Thyroid gland (tissue), 4 donors: ENCODE data around the gene PLVAP. TPM values are rescaled to one million over a fixed set of nuclear protein-coding genes. Genes with fewer than 3 reads are reported as not detected.

Source experiments
- DNase-seq, 2 donors: peaks; one replicate each; pipeline ENCODE4 v3.0.0-alpha.2; 2019
- H3K27ac ChIP-seq, 3 donors: fragments of 200-600 bp; sonication (generic); 1 replicate in 2 of 3; 2 replicates in 1 of 3; pipeline ENCODE4 v1.5.1; 2016 to 2019; ENCODE audit warnings: mild to moderate bottlenecking in 1 of 3, moderate library complexity in 1 of 3
- H3K27me3 ChIP-seq: fragments of 200-600 bp; sonication (generic); one replicate; pipeline ENCODE4 v1.5.1; 2019
- H3K36me3 ChIP-seq, 2 donors: fragments of 200-600 bp; sonication (generic); one replicate each; pipeline ENCODE4 v1.5.1; 2016 to 2019
- H3K4me1 ChIP-seq, 2 donors: fragments of 200-600 bp; sonication (generic); one replicate each; pipeline ENCODE4 v1.5.1; 2017 to 2019
- H3K4me3 ChIP-seq, 3 donors: fragments of 200-600 bp; sonication (generic); replicated peaks in 1 of 3; 1 replicate in 2 of 3; 2 replicates in 1 of 3; pipeline ENCODE4 v1.5.1; 2016; ENCODE audit warnings: mild to moderate bottlenecking in 1 of 3
- H3K9me3 ChIP-seq: fragments of 200-600 bp; sonication (generic); one replicate; pipeline ENCODE4 v1.5.1; 2017
- CTCF ChIP-seq, 6 experiments: fragments of 200-600 bp in 3 of 6; fragments of 450-650 bp in 3 of 6; sonication (generic) in 3 of 6; IDR thresholded peaks; one replicate each; pipeline ENCODE4 v1.5.1; 2016 to 2019; ENCODE audit warnings: antibody characterized with exemption in 6 of 6, mild to moderate bottlenecking in 2 of 6, inconsistent platforms in 1 of 6, moderate library complexity in 1 of 6
- POLR2A ChIP-seq, 2 donors: fragments of 450-650 bp; IDR thresholded peaks; one replicate each; pipeline ENCODE4 v1.6.1; 2017; ENCODE audit warnings: antibody characterized with exemption in 2 of 2, mild to moderate bottlenecking in 2 of 2, moderate library complexity in 1 of 2
- WGBS, 2 donors: methylation state at CpG; one replicate each; pipeline ENCODE4 v1.1.5; 2017; 5-methylcytosine and 5-hydroxymethylcytosine counted together
- intact Hi-C: fragments of 100-400 bp; cut with DNase I; formaldehyde crosslinking; loops from one replicate; pipeline ENCODE4 v1.15.1; 2023
- total RNA-seq, 4 donors: library from RNA; depleted of rRNA; stranded (reverse); fragments of >200 nt; gene quantifications; one replicate each; pipeline ENCODE4 v1.2.3, GENCODE V29; 2016

The PLVAP gene
- total RNA-seq, 4 donors from 2014 or later, result 103 to 322 (median 174) TPM

GRCh38 chr19:17309198-17309964, 67.8 kb downstream of the PLVAP start, which contains the start of gene DDA1:
DDA1 (plus strand) TSS chr19:17309563; CDS start chr19:17309655, 92 bp downstream.
- intact Hi-C loops, result no loop called here
- H3K27ac ChIP-seq, result peak within 1 kb of the TSS in 2 of 3 donors; percentile 27 to 55
- peak; percentile 100 for DNase-seq
- peaks cover 4 to 7% of the 10 kb centered on the region in 2 donors for H3K36me3 ChIP-seq
- H3K27me3 ChIP-seq, result no peaks in the 10 kb centered on the region
- WGBS, 2 donors, result 0 to 1% methylated on average over 34 to 36 of the region's 46 CpGs
- H3K9me3 ChIP-seq, result no peaks in the 10 kb centered on the region
- H3K4me1 ChIP-seq, result peaks cover 38 to 40% of the 10 kb centered on the region in 2 donors
- peak within 1 kb of the TSS; percentile 77 to 81 (median 78) for H3K4me3 ChIP-seq
- TF ChIP-seq CTCF (IDR thresholded peaks at IDR 0.05) (no peak), POLR2A (IDR thresholded peaks at IDR 0.05) (peak in 1 of 2 donors; percentile 57)

- Histone ChIP-seq H3K4me1 (peaks cover 48 to 51% of the 10 kb centered on the region in 2 donors), H3K36me3 (no peaks in the 10 kb centered on the region), H3K9me3 (no peaks in the 10 kb centered on the region), H3K27ac (no peak overlapping the region), H3K27me3 (no peaks in the 10 kb centered on the region), H3K4me3 (no peak overlapping the region)
- 84 to 87% methylated on average over 8 of the region's 8 CpGs for WGBS, 2 donors
- intact Hi-C loops, result no loop called here
- no peak for DNase-seq
- no peak for TF ChIP-seq POLR2A (IDR thresholded peaks at IDR 0.05)
- no peak for TF ChIP-seq CTCF (IDR thresholded peaks at IDR 0.05)
These were observed 69.2 kb downstream of the PLVAP start for GRCh38 chr19:17307876-17308377.

- Histone ChIP-seq H3K4me3 (peak overlapping the region; percentile 37 to 57 (median 55)), H3K36me3 (no peaks in the 10 kb centered on the region), H3K4me1 (peaks cover 49 to 51% of the 10 kb centered on the region in 2 donors), H3K27ac (peak overlapping the region; percentile 90 to 91 (median 90)), H3K27me3 (no peaks in the 10 kb centered on the region), H3K9me3 (no peaks in the 10 kb centered on the region)
- DNase-seq, result peak in 1 of 2 donors; percentile 59
- 10 to 31% methylated on average over 6 to 18 of the region's 28 CpGs for WGBS, 2 donors
- TF ChIP-seq POLR2A (IDR thresholded peaks at IDR 0.05) (no peak), CTCF (IDR thresholded peaks at IDR 0.05) (no peak)
- intact Hi-C loops, result no loop called here
These were observed 70.8 kb downstream of the PLVAP start for GRCh38 chr19:17306285-17306714.

GRCh38 chr19:17305517-17306284, 71.4 kb downstream of the PLVAP start, which contains the start of gene MRPL34:
MRPL34 (plus strand) TSS chr19:17305872; CDS start chr19:17305893, 21 bp downstream.
- peak within 1 kb of the TSS; percentile 37 to 57 (median 55) for H3K4me3 ChIP-seq
- peaks cover 44 to 46% of the 10 kb centered on the region in 2 donors for H3K4me1 ChIP-seq
- 0 to 1% methylated on average over 17 to 21 of the region's 55 CpGs for WGBS, 2 donors
- H3K27ac ChIP-seq, result peak within 1 kb of the TSS; percentile 90 to 91 (median 90)
- no peaks in the 10 kb centered on the region for H3K36me3 ChIP-seq
- peak in 1 of 2 donors; percentile 86 for TF ChIP-seq POLR2A (IDR thresholded peaks at IDR 0.05)
- peak; percentile 21 to 96 (median 86) for TF ChIP-seq CTCF (IDR thresholded peaks at IDR 0.05)
- no peaks in the 10 kb centered on the region for H3K27me3 ChIP-seq
- no peaks in the 10 kb centered on the region for H3K9me3 ChIP-seq
- peak; percentile 99 for DNase-seq
- intact Hi-C loops, result no loop called here
